H9 (cell line): Measurements from ENCODE around the gene DPEP2. TPM values are rescaled to one million over a fixed set of nuclear protein-coding genes. Genes with fewer than 3 reads are reported as not detected.

ENCODE experiments used
- DNase-seq: peaks from one replicate; pipeline ENCODE4 v3.0.0-alpha.2; 2017
- H2AFZ ChIP-seq: one replicate; pipeline ENCODE4 v1.6.1; 2013; ENCODE audit warnings: mild to moderate bottlenecking, low read length, control low read depth, moderate library complexity
- H2AK5ac ChIP-seq: 2 replicates; pipeline ENCODE4 v1.6.1; 2013; ENCODE audit warnings: low read length, control low read depth, mixed read lengths; ENCODE audit not compliant: insufficient read length
- H2BK120ac ChIP-seq: one replicate; pipeline ENCODE4 v1.6.1; 2013; ENCODE audit warnings: low read depth, mild to moderate bottlenecking, low read length, control low read depth, inconsistent platforms; ENCODE audit not compliant: poor library complexity, severe bottlenecking
- H2BK12ac ChIP-seq: 2 replicates; pipeline ENCODE4 v1.6.1; 2013; ENCODE audit warnings: low read length, control low read depth, mixed read lengths, low read depth; ENCODE audit not compliant: insufficient read length
- H2BK15ac ChIP-seq: 2 replicates; pipeline ENCODE4 v1.6.1; 2013; ENCODE audit warnings: low read depth, low read length, control low read depth
- H2BK20ac ChIP-seq: one replicate; pipeline ENCODE4 v1.6.1; 2013; ENCODE audit warnings: low read depth, mild to moderate bottlenecking, low read length, control low read depth, inconsistent platforms; ENCODE audit not compliant: poor library complexity, severe bottlenecking
- H2BK5ac ChIP-seq: 2 replicates; pipeline ENCODE4 v1.6.1; 2013; ENCODE audit warnings: low read length, control low read depth, mixed read lengths; ENCODE audit not compliant: insufficient read length
- H3K14ac ChIP-seq: 2 replicates; pipeline ENCODE4 v1.6.1; 2013; ENCODE audit warnings: low read length, control low read depth; ENCODE audit not compliant: insufficient read depth
- H3K18ac ChIP-seq: 2 replicates; pipeline ENCODE4 v1.6.1; 2013; ENCODE audit warnings: low read depth, mild to moderate bottlenecking, mixed read lengths, low read length, control low read depth; ENCODE audit not compliant: insufficient read length
- H3K23ac ChIP-seq: 2 replicates; pipeline ENCODE4 v1.6.1; 2013; ENCODE audit warnings: low read length, control low read depth, mixed read lengths, low read depth; ENCODE audit not compliant: insufficient read length
- H3K23me2 ChIP-seq: 2 replicates; pipeline ENCODE4 v1.6.1; 2013; ENCODE audit warnings: low read depth, mild to moderate bottlenecking, mixed read lengths, low read length, control low read depth; ENCODE audit not compliant: insufficient read length, poor library complexity, severe bottlenecking
- H3K27ac ChIP-seq: 2 replicates; pipeline ENCODE4 v1.5.1; 2013; ENCODE audit warnings: low read length, control low read depth, mixed read lengths, low read depth; ENCODE audit not compliant: insufficient read length
- H3K27me3 ChIP-seq: 2 replicates; pipeline ENCODE4 v1.6.1; 2013; ENCODE audit warnings: low read length, control low read depth, inconsistent platforms; ENCODE audit not compliant: insufficient read depth
- H3K4ac ChIP-seq: 2 replicates; pipeline ENCODE4 v1.6.1; 2013; ENCODE audit warnings: low read depth, mild to moderate bottlenecking, control low read depth, inconsistent platforms, low read length, moderate library complexity
- H3K4me1 ChIP-seq: 2 replicates; pipeline ENCODE4 v1.6.1; 2013; ENCODE audit warnings: low read length, control low read depth, inconsistent platforms; ENCODE audit not compliant: insufficient read depth
- H3K4me2 ChIP-seq: 2 replicates; pipeline ENCODE4 v1.6.1; 2013; ENCODE audit warnings: low read length, control low read depth, mixed read lengths; ENCODE audit not compliant: insufficient read length, insufficient read depth
- H3K56ac ChIP-seq: 2 replicates; pipeline ENCODE4 v1.6.1; 2013; ENCODE audit warnings: low read depth, mild to moderate bottlenecking, mixed read lengths, low read length, control low read depth; ENCODE audit not compliant: insufficient read length
- H3K79me1 ChIP-seq: 2 replicates; pipeline ENCODE4 v1.6.1; 2013; ENCODE audit warnings: low read depth, mild to moderate bottlenecking, moderate library complexity, low read length, control low read depth, inconsistent platforms; ENCODE audit not compliant: insufficient read depth, poor library complexity, severe bottlenecking
- H3K79me2 ChIP-seq: 2 replicates; pipeline ENCODE4 v1.6.1; 2013; ENCODE audit warnings: low read length, control low read depth, inconsistent platforms; ENCODE audit not compliant: insufficient read depth
- H3K9ac ChIP-seq: 2 replicates; pipeline ENCODE4 v1.6.1; 2013; ENCODE audit warnings: low read length, control low read depth, mixed read lengths; ENCODE audit not compliant: insufficient read length; ENCODE audit errors: extremely low read depth
- H3K9me3 ChIP-seq: one replicate; pipeline ENCODE4 v1.6.1; 2013; ENCODE audit warnings: low read depth, low read length, inconsistent platforms; ENCODE audit not compliant: control insufficient read depth
- H3T11ph ChIP-seq: one replicate; pipeline ENCODE4 v1.6.1; 2013; ENCODE audit warnings: mild to moderate bottlenecking, low read length, control low read depth, inconsistent platforms
- H4K20me1 ChIP-seq: one replicate; pipeline ENCODE4 v1.6.1; 2013; ENCODE audit not compliant: control insufficient read depth, insufficient read length, insufficient read depth
- H4K5ac ChIP-seq: 2 replicates; pipeline ENCODE4 v1.6.1; 2013; ENCODE audit warnings: low read depth, mild to moderate bottlenecking, mixed read lengths, low read length, control low read depth; ENCODE audit not compliant: insufficient read length
- H4K8ac ChIP-seq: replicated peaks from 2 replicates; pipeline ENCODE4 v1.6.1; 2013; ENCODE audit warnings: low read length, control low read depth, mixed read lengths, low read depth; ENCODE audit not compliant: insufficient read length
- H4K91ac ChIP-seq: 2 replicates; pipeline ENCODE4 v1.6.1; 2013; ENCODE audit warnings: low read depth, mild to moderate bottlenecking, moderate library complexity, mixed read lengths, low read length, control low read depth; ENCODE audit not compliant: insufficient read length
- H3K27ac Mint-ChIP-seq, 3 experiments: 2 replicates in 2 of 3; 3 replicates in 1 of 3; pipeline ENCODE4 v1.8.0; 2020 to 2021; ENCODE audit warnings: mixed read lengths in 3 of 3, mild to moderate bottlenecking in 1 of 3, moderate library complexity in 1 of 3
- H3K27me3 Mint-ChIP-seq: 2 replicates; pipeline ENCODE4 v1.8.0; 2021; ENCODE audit warnings: low read depth, mild to moderate bottlenecking, moderate library complexity, mixed read lengths
- H3K36me3 Mint-ChIP-seq, 3 experiments: 2 replicates in 2 of 3; 3 replicates in 1 of 3; pipeline ENCODE4 v1.8.0; 2020 to 2021; ENCODE audit warnings: low read depth in 3 of 3, mixed read lengths in 3 of 3; ENCODE audit not compliant: insufficient read depth in 1 of 3
- H3K4me1 Mint-ChIP-seq, 2 experiments: 2 replicates each; pipeline ENCODE4 v1.8.0; 2020; ENCODE audit warnings: mixed read lengths in 2 of 2
- H3K4me3 Mint-ChIP-seq, 2 experiments: 2 replicates in 1 of 2; 3 replicates in 1 of 2; pipeline ENCODE4 v1.8.0; 2020 to 2021; ENCODE audit warnings: mild to moderate bottlenecking in 2 of 2, mixed read lengths in 2 of 2, moderate library complexity in 1 of 2
- H3K9me3 Mint-ChIP-seq, 2 experiments: 2 replicates in 1 of 2; 3 replicates in 1 of 2; pipeline ENCODE4 v1.8.0; 2020; ENCODE audit warnings: mild to moderate bottlenecking in 2 of 2, mixed read lengths in 2 of 2, moderate library complexity in 1 of 2
- WGBS: extraction: QIAGEN DNeasy Blood & Tissue Kit; methylation state at CpG from one replicate; pipeline ENCODE4 v1.1.7; 2013; ENCODE audit warnings: missing lambda C conversion rate, low lambda C conversion rate, mixed read lengths; ENCODE audit not compliant: insufficient read length; ENCODE audit errors: extremely low coverage; 5-methylcytosine and 5-hydroxymethylcytosine counted together
- total RNA-seq: library from RNA; stranded (reverse); gene quantifications from 2 replicates; pipeline ENCODE4 v1.2.1, GENCODE V29; 2021
- TF ChIP-seq, protein P1 (sequence below): fragments of 200-600 bp; sonication (generic); conservative IDR thresholded peaks from 3 replicates; pipeline ENCODE4 v1.8.0; 2021; ENCODE audit warnings: antibody characterized with exemption, mild to moderate bottlenecking

Gene DPEP2
- total RNA-seq, 1 experiment from 2014 or later = not detected

DNA sequence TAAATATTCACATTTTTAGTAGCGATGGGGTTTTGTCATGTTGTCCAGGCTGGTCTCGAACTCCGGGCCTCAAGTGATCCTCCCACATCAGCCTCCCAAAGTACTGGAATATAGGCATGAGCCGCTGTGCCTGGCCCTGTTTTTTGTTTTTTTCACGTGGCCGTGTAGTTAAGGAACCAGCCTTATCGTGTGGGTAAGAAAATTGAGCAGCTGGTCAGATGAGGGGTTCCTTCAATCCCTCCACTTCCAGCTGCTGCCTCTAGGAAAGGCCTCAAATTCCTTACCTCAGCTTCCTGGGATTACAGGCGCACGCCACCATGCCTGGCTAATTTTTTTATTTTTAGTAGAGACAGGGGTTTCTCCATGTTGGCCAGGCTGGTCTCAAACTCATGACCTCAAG lies 5.9 kb upstream of the DPEP2 start:
- no peaks in the 10 kb centered on the region for H3K27me3 ChIP-seq
- peaks cover 13 to 18% of the 10 kb centered on the region in 2 experiments for H3K4me1 Mint-ChIP-seq
- H4K8ac ChIP-seq = no peak overlapping the region
- no peak overlapping the region for H3K4ac ChIP-seq
- no peak for DNase-seq
- H3K79me2 ChIP-seq = no peaks in the 10 kb centered on the region
- TF ChIP-seq, protein P1, sequence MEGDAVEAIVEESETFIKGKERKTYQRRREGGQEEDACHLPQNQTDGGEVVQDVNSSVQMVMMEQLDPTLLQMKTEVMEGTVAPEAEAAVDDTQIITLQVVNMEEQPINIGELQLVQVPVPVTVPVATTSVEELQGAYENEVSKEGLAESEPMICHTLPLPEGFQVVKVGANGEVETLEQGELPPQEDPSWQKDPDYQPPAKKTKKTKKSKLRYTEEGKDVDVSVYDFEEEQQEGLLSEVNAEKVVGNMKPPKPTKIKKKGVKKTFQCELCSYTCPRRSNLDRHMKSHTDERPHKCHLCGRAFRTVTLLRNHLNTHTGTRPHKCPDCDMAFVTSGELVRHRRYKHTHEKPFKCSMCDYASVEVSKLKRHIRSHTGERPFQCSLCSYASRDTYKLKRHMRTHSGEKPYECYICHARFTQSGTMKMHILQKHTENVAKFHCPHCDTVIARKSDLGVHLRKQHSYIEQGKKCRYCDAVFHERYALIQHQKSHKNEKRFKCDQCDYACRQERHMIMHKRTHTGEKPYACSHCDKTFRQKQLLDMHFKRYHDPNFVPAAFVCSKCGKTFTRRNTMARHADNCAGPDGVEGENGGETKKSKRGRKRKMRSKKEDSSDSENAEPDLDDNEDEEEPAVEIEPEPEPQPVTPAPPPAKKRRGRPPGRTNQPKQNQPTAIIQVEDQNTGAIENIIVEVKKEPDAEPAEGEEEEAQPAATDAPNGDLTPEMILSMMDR = no peak
- H3K23me2 ChIP-seq = no peaks in the 10 kb centered on the region
- H2BK20ac ChIP-seq = no peak overlapping the region
- no peak overlapping the region for H3T11ph ChIP-seq
- H2AK5ac ChIP-seq = no peak overlapping the region
- no peaks in the 10 kb centered on the region for H3K9me3 Mint-ChIP-seq
- peaks cover 5% of the 10 kb centered on the region for H3K27me3 Mint-ChIP-seq
- no peaks in the 10 kb centered on the region for H3K79me1 ChIP-seq
- no peak overlapping the region for H4K91ac ChIP-seq
- no peaks in the 10 kb centered on the region for H4K20me1 ChIP-seq
- no peak overlapping the region for H3K56ac ChIP-seq
- no peak overlapping the region for H3K27ac ChIP-seq
- H3K36me3 Mint-ChIP-seq = no peaks in the 10 kb centered on the region
- H2AFZ ChIP-seq = no peak overlapping the region
- no peak overlapping the region for H2BK15ac ChIP-seq
- H3K14ac ChIP-seq = no peak overlapping the region
- H2BK120ac ChIP-seq = no peak overlapping the region
- H3K18ac ChIP-seq = no peak overlapping the region
- no CpG with 5 or more reads among the region's 9 CpGs for WGBS
- H3K23ac ChIP-seq = no peak overlapping the region
- H4K5ac ChIP-seq = no peak overlapping the region
- H3K4me1 ChIP-seq = peaks cover 5% of the 10 kb centered on the region; the same call in 1 of the 2 replicates
- H3K9me3 ChIP-seq = no peaks in the 10 kb centered on the region
- no peak overlapping the region for H3K4me2 ChIP-seq
- no peak overlapping the region for H2BK12ac ChIP-seq
- no peak overlapping the region for H2BK5ac ChIP-seq
- H3K4me3 Mint-ChIP-seq = no peak overlapping the region
- H3K9ac ChIP-seq = no peak overlapping the region
- H3K27ac Mint-ChIP-seq = peak overlapping the region in 2 of 3 experiments; percentile 7 to 70; a peak in 3 of 7 replicates
